GM12891 (cell line): ENCODE data around the gene ARHGEF12.

ENCODE experiments used
- PAX5 ChIP-seq: IDR thresholded peaks from 2 replicates; pipeline ENCODE4 v1.6.1; 2011; ENCODE audit warnings: low read length, moderate library complexity, mild to moderate bottlenecking; ENCODE audit not compliant: insufficient read depth, severe bottlenecking
- POLR2A ChIP-seq: IDR thresholded peaks from 2 replicates; pipeline ENCODE4 v1.6.1; 2011; ENCODE audit warnings: low read depth, low read length, control low read depth
- POLR2AphosphoS5 ChIP-seq: IDR thresholded peaks from 2 replicates; pipeline ENCODE4 v1.6.1; 2011; ENCODE audit warnings: low read depth, low read length, control low read depth
- POU2F2 ChIP-seq: IDR thresholded peaks from 2 replicates; pipeline ENCODE4 v1.6.1; 2011; ENCODE audit warnings: low read depth, mild to moderate bottlenecking, control low read depth, low read length, moderate library complexity
- SPI1 ChIP-seq: IDR thresholded peaks from 2 replicates; pipeline ENCODE4 v1.6.1; 2011; ENCODE audit warnings: low read depth, low read length, control low read depth
- TAF1 ChIP-seq: IDR thresholded peaks from 2 replicates; pipeline ENCODE4 v1.6.1; 2011; ENCODE audit warnings: low read depth, low read length, control low read depth

DNA sequence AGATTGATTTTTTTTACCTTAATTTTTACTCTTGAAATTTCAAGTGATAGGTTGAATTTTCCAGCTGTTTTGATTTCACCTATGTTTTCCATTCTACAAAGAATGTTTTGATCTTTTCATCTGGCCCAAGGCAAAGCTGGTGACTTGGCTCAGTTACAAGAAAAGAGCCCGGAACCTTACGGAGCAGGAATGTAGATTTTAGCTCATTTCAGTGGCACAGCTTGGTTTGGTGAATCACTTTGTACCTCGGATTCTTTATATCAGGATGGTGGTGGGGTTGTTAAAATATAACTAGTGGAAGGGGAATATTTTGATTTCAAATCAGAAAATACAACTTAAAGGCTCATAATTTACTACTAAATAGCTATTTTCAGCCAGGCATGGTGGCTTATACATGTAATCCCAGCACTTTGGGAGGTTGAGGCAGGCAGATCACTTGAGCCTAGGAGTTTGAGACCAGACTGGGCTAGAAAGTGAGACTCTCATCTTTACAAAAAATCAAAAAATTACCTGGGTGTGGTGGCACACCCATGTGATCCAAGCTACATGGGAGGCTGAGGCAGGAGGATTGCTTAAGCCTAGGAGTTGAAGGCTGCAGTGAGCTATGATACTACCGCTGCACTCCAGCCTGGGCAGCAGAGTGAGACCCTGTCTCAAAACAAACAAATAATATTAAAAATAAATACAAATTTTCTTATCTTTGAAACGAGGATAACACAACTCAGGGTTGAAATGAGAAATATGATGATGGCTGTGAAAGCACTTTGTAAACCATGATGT is 166.0 kb downstream of the ARHGEF12 start:
- TF ChIP-seq POLR2AphosphoS5 (no peak), POU2F2 (no peak), POLR2A (no peak), TAF1 (no peak), PAX5 (no peak), SPI1 (no peak)
